Measurements from ENCODE around the gene DMWD. TPM values are rescaled to one million over a fixed set of nuclear protein-coding genes. Genes with fewer than 3 reads are reported as not detected.

The DMWD gene
- polyA plus RNA-seq = 10 to 100 TPM; 13.9 to 43.0 (median 35.8) TPM

- 0% methylated on average over 52 to 86 of the region's 86 CpGs for WGBS, 3 donors
- peak within 1 kb of the TSS; percentile 49 for H3K27ac ChIP-seq (ENCODE audit: low read depth, low read length)
Observed at GRCh38 chr19:45792470-45793177, at the start of gene DMWD. TSS of gene DMWD (minus strand) at chr19:45792845. CDS start at chr19:45792756, 89 bp downstream.

- no peak overlapping the region for H3K27ac ChIP-seq (ENCODE audit: low read depth, low read length)
- 93 to 97% (median 96%) methylated on average over 14 of the region's 14 CpGs for WGBS, 3 donors
Observed at GRCh38 chr19:45842198-45842597, 49.6 kb upstream of the DMWD start.

GRCh38 chr19:45834970-45835369, 42.3 kb upstream of the DMWD start:
- no peak overlapping the region for H3K27ac ChIP-seq (ENCODE audit: low read depth, low read length)
- 76 to 95% (median 94%) methylated on average over 7 of the region's 7 CpGs for WGBS, 3 donors

GRCh38 chr19:45828945-45829344, 36.3 kb upstream of the DMWD start:
- no peak overlapping the region for H3K27ac ChIP-seq (ENCODE audit: low read depth, low read length)
- WGBS, 3 donors = 94 to 95% (median 94%) methylated on average over 16 of the region's 16 CpGs

GRCh38 chr19:45828523-45828922, 35.9 kb upstream of the DMWD start:
- no peak overlapping the region for H3K27ac ChIP-seq (ENCODE audit: low read depth, low read length)
- whole genome bisulfite sequencing, 3 donors = 88 to 94% (median 88%) methylated on average over 9 of the region's 9 CpGs

GRCh38 chr19:45827459-45828093, 34.9 kb upstream of the DMWD start:
- 93 to 97% (median 93%) methylated on average over 15 to 16 of the region's 16 CpGs for WGBS, 3 donors
- no peak overlapping the region for H3K27ac ChIP-seq (ENCODE audit: low read depth, low read length)

- no peak overlapping the region for H3K27ac ChIP-seq (ENCODE audit: low read depth, low read length)
- 84 to 88% (median 87%) methylated on average over 11 of the region's 11 CpGs for WGBS, 3 donors
Observed at GRCh38 chr19:45826934-45827333, 34.3 kb upstream of the DMWD start.

GRCh38 chr19:45825917-45826893, 33.6 kb upstream of the DMWD start:
- no peak overlapping the region for H3K27ac ChIP-seq (ENCODE audit: low read depth, low read length)
- 83 to 93% (median 83%) methylated on average over 20 to 22 of the region's 22 CpGs for WGBS, 3 donors

- WGBS, 3 donors = 88 to 96% (median 90%) methylated on average over 8 of the region's 8 CpGs
- H3K27ac ChIP-seq (ENCODE audit: low read depth, low read length) = no peak overlapping the region
Observed at GRCh38 chr19:45825263-45825605, 32.6 kb upstream of the DMWD start.

- WGBS, 3 donors = 85 to 92% (median 88%) methylated on average over 26 of the region's 26 CpGs
- H3K27ac ChIP-seq (ENCODE audit: low read depth, low read length) = no peak overlapping the region
Observed at GRCh38 chr19:45824531-45825262, 32.1 kb upstream of the DMWD start.

- 45 to 63% (median 62%) methylated on average over 12 of the region's 12 CpGs for WGBS, 3 donors
- H3K27ac ChIP-seq (ENCODE audit: low read depth, low read length) = no peak overlapping the region
Observed at GRCh38 chr19:45824041-45824471, 31.4 kb upstream of the DMWD start.

- H3K27ac ChIP-seq (ENCODE audit: low read depth, low read length) = no peak overlapping the region
- WGBS, 3 donors = 95 to 97% (median 95%) methylated on average over 12 of the region's 12 CpGs
Observed at GRCh38 chr19:45823182-45823581, 30.5 kb upstream of the DMWD start.

- H3K27ac ChIP-seq (ENCODE audit: low read depth, low read length) = no peak overlapping the region
- WGBS, 3 donors = 91 to 96% (median 92%) methylated on average over 5 of the region's 5 CpGs
Observed at GRCh38 chr19:45822716-45823115, 30.1 kb upstream of the DMWD start.

GRCh38 chr19:45821570-45821969, 28.9 kb upstream of the DMWD start:
- H3K27ac ChIP-seq (ENCODE audit: low read depth, low read length) = no peak overlapping the region
- 82 to 92% (median 88%) methylated on average over 10 of the region's 10 CpGs for WGBS, 3 donors

- 83 to 90% (median 90%) methylated on average over 8 of the region's 8 CpGs for WGBS, 3 donors
- H3K27ac ChIP-seq (ENCODE audit: low read depth, low read length) = no peak overlapping the region
Observed at GRCh38 chr19:45821103-45821521, 28.5 kb upstream of the DMWD start.

GRCh38 chr19:45820413-45821102, 27.9 kb upstream of the DMWD start:
- 72 to 77% (median 76%) methylated on average over 20 of the region's 20 CpGs for WGBS, 3 donors
- no peak overlapping the region for H3K27ac ChIP-seq (ENCODE audit: low read depth, low read length)

- 86 to 92% (median 87%) methylated on average over 6 of the region's 6 CpGs for WGBS, 3 donors
Observed at GRCh38 chr19:45819769-45820168, 27.1 kb upstream of the DMWD start.

More at GRCh38 chr19:45819769-45820168, 27.1 kb upstream of the DMWD start:
- H3K27ac ChIP-seq (ENCODE audit: low read depth, low read length) = no peak overlapping the region
